H1 (cell line): ENCODE data around the gene PARS2. TPM values are rescaled to one million over a fixed set of nuclear protein-coding genes. Genes with fewer than 3 reads are reported as not detected.

Source experiments
- CTCF ChIA-PET: fragments of 300-600 bp; sonication (Branson Sonifier 250); formaldehyde crosslinking; loops from one replicate; lab custom pipeline; 2021; ENCODE audit not compliant: partially characterized antibody; lab: Charles Lee
- POLR2A ChIA-PET: fragments of 300-600 bp; sonication (Branson Sonifier 250); formaldehyde crosslinking; loops from one replicate; lab custom pipeline; 2021; ENCODE audit warnings: inconsistent platforms; ENCODE audit not compliant: partially characterized antibody; lab: Charles Lee
- DNase-seq, 2 experiments: peaks; one replicate each; pipeline versions ENCODE4 v3.0.0 to v3.0.0-alpha.2; 2010 to 2022; ENCODE audit warnings: low spot score in 2 of 2, low read depth in 1 of 2, mixed read lengths in 1 of 2
- FAIRE-seq: peaks from 2 replicates; lab custom pipeline; 2011; peaks lifted over from hg19 to GRCh38; lab: Jason Lieb, UNC
- H2AFZ ChIP-seq: 2 replicates; pipeline ENCODE4 v1.8.1; 2012; ENCODE audit warnings: low read length, inconsistent platforms
- H2AK5ac ChIP-seq: 2 replicates; pipeline ENCODE4 v1.6.1; 2013; ENCODE audit warnings: low read depth, low read length
- H2BK120ac ChIP-seq: replicated peaks from 2 replicates; pipeline ENCODE3; 2013; ENCODE audit warnings: low read depth, low read length, inconsistent platforms
- H2BK12ac ChIP-seq: 2 replicates; pipeline ENCODE4 v1.6.1; 2013; ENCODE audit warnings: low read depth, low read length
- H2BK15ac ChIP-seq: 2 replicates; pipeline ENCODE4 v1.6.1; 2013; ENCODE audit warnings: low read length
- H2BK20ac ChIP-seq: 2 replicates; pipeline ENCODE4 v1.6.1; 2013; ENCODE audit warnings: low read length
- H2BK5ac ChIP-seq: 2 replicates; pipeline ENCODE4 v1.6.1; 2013; ENCODE audit warnings: low read depth, low read length
- H3K14ac ChIP-seq: 2 replicates; pipeline ENCODE4 v1.6.1; 2013; ENCODE audit warnings: inconsistent platforms; ENCODE audit not compliant: insufficient read length
- H3K18ac ChIP-seq: 2 replicates; pipeline ENCODE4 v1.6.1; 2013; ENCODE audit warnings: low read length; ENCODE audit errors: extremely low read depth
- H3K23ac ChIP-seq: 2 replicates; pipeline ENCODE4 v1.6.1; 2013; ENCODE audit warnings: inconsistent platforms; ENCODE audit not compliant: insufficient read length
- H3K23me2 ChIP-seq: 2 replicates; pipeline ENCODE4 v1.6.1; 2013; ENCODE audit warnings: low read depth, low read length
- H3K27ac ChIP-seq: 2 replicates; pipeline ENCODE4 v1.6.1; 2011; ENCODE audit warnings: low read depth, low read length, inconsistent platforms
- H3K27me3 ChIP-seq, 4 experiments: replicated peaks in 1 of 4; 1 replicate in 1 of 4; 2 replicates in 3 of 4; pipeline versions ENCODE4 v1.6.1 to v1.8.1; 2011 to 2013; ENCODE audit warnings: low read length in 3 of 4, mild to moderate bottlenecking in 3 of 4, inconsistent platforms in 2 of 4, mixed read lengths in 2 of 4, moderate library complexity in 1 of 4; ENCODE audit not compliant: control insufficient read depth in 3 of 4, insufficient read depth in 3 of 4; ENCODE audit errors: extremely low read depth in 1 of 4
- H3K36me3 ChIP-seq, 4 experiments: 2 replicates each; pipeline versions ENCODE4 v1.6.1 to v1.8.1; 2011 to 2013; ENCODE audit warnings: mild to moderate bottlenecking in 4 of 4, low read length in 3 of 4, moderate library complexity in 2 of 4, control low read depth in 1 of 4, inconsistent platforms in 1 of 4; ENCODE audit not compliant: insufficient read depth in 4 of 4, control insufficient read depth in 2 of 4
- H3K4ac ChIP-seq: replicated peaks from 2 replicates; pipeline ENCODE3; 2013; ENCODE audit warnings: low read length, low read depth, mixed read lengths, inconsistent platforms; ENCODE audit not compliant: insufficient read length
- H3K4me1 ChIP-seq, 4 experiments: replicated peaks in 1 of 4; 1 replicate in 1 of 4; 2 replicates in 3 of 4; pipeline versions ENCODE4 v1.6.1 to v1.8.1; 2011 to 2013; ENCODE audit warnings: low read length in 3 of 4, inconsistent platforms in 2 of 4, mixed read lengths in 1 of 4; ENCODE audit not compliant: insufficient read depth in 4 of 4, control insufficient read depth in 3 of 4
- H3K4me2 ChIP-seq, 2 experiments: 2 replicates each; pipeline versions ENCODE4 v1.6.1 to v1.8.1; 2011 to 2013; ENCODE audit warnings: low read depth in 2 of 2, low read length in 2 of 2, control low read depth in 1 of 2, inconsistent platforms in 1 of 2, mild to moderate bottlenecking in 1 of 2; ENCODE audit not compliant: insufficient read depth in 1 of 2
- H3K4me3 ChIP-seq, 4 experiments: fragments of 200-600, 300-600 bp in 1 of 4; sonication (generic), shearing (Covaris generic), sonication (Bioruptor Twin) in 1 of 4; 2 replicates each; pipeline versions ENCODE4 v1.5.1 to v1.8.1; 2011 to 2016; ENCODE audit warnings: low read length in 4 of 4, low read depth in 3 of 4, control low read depth in 2 of 4, inconsistent platforms in 2 of 4, mild to moderate bottlenecking in 2 of 4, mixed read lengths in 1 of 4, moderate library complexity in 1 of 4; ENCODE audit not compliant: insufficient read depth in 2 of 4; ENCODE audit errors: extremely low read depth in 1 of 4
- H3K56ac ChIP-seq: replicated peaks from 2 replicates; pipeline ENCODE3; 2013; ENCODE audit warnings: low read depth, mild to moderate bottlenecking, mixed read lengths, low read length, inconsistent platforms; ENCODE audit not compliant: insufficient read length
- H3K79me1 ChIP-seq: 2 replicates; pipeline ENCODE4 v1.6.1; 2013; ENCODE audit warnings: low read depth, low read length, control low read depth
- H3K79me2 ChIP-seq, 2 experiments: 2 replicates each; pipeline versions ENCODE4 v1.6.1 to v1.8.1; 2012 to 2013; ENCODE audit warnings: low read length in 2 of 2, mild to moderate bottlenecking in 2 of 2, inconsistent platforms in 1 of 2; ENCODE audit not compliant: insufficient read depth in 2 of 2, control insufficient read depth in 1 of 2
- H3K9ac ChIP-seq, 4 experiments: replicated peaks in 1 of 4; 1 replicate in 1 of 4; 2 replicates in 3 of 4; pipeline versions ENCODE4 v1.6.1 to v1.8.1; 2011 to 2013; ENCODE audit warnings: low read depth in 3 of 4, low read length in 3 of 4, control low read depth in 2 of 4, mild to moderate bottlenecking in 2 of 4, moderate library complexity in 2 of 4, inconsistent platforms in 1 of 4; ENCODE audit errors: extremely low read depth in 1 of 4
- H3K9me3 ChIP-seq, 2 experiments: 2 replicates each; pipeline versions ENCODE4 v1.6.1 to v1.8.1; 2012 to 2013; ENCODE audit warnings: mild to moderate bottlenecking in 2 of 2, moderate library complexity in 2 of 2, control low read depth in 1 of 2, inconsistent platforms in 1 of 2, low read depth in 1 of 2, low read length in 1 of 2, mixed read lengths in 1 of 2; ENCODE audit not compliant: insufficient read depth in 2 of 2
- H4K20me1 ChIP-seq, 2 experiments: replicated peaks in 1 of 2; 2 replicates each; pipeline versions ENCODE3 to v1.8.1; 2011 to 2013; ENCODE audit warnings: inconsistent platforms in 2 of 2, low read length in 2 of 2, mild to moderate bottlenecking in 1 of 2; ENCODE audit not compliant: insufficient read depth in 2 of 2, control insufficient read depth in 1 of 2
- H4K5ac ChIP-seq: 2 replicates; pipeline ENCODE4 v1.6.1; 2013; ENCODE audit warnings: low read length, low read depth, mixed read lengths, inconsistent platforms; ENCODE audit not compliant: insufficient read length
- H4K8ac ChIP-seq: 2 replicates; pipeline ENCODE4 v1.8.0; 2013; ENCODE audit warnings: mild to moderate bottlenecking, moderate library complexity, low read length, inconsistent platforms; ENCODE audit not compliant: insufficient read depth; ENCODE audit errors: extremely low read depth
- H4K91ac ChIP-seq: replicated peaks from 2 replicates; pipeline ENCODE3; 2013; ENCODE audit warnings: low read length, mixed read lengths, inconsistent platforms; ENCODE audit not compliant: insufficient read length
- ASH2L ChIP-seq: fragments of 200-600, 300-600 bp; sonication (generic); IDR thresholded peaks from one replicate; pipeline ENCODE4 v1.7.1; 2017; ENCODE audit warnings: low read length
- CBX5 ChIP-seq: fragments of 300-800, 300-1000 bp; sonication (generic); IDR thresholded peaks from 2 replicates; pipeline ENCODE4 v1.7.1; 2016; ENCODE audit warnings: antibody characterized with exemption, low read length, low read depth
- CBX8 ChIP-seq: fragments of 300-800, 300-1000 bp; sonication (generic); IDR thresholded peaks from 2 replicates; pipeline ENCODE4 v1.7.1; 2016; ENCODE audit warnings: low read depth, low read length, borderline replicate concordance
- HDAC2 ChIP-seq, 2 experiments: fragments of 300-600 bp in 1 of 2; sonication (generic) in 1 of 2; IDR thresholded peaks; 2 replicates each; pipeline ENCODE4 v1.6.1; 2011 to 2012; ENCODE audit warnings: low read depth in 2 of 2, low read length in 2 of 2, mild to moderate bottlenecking in 2 of 2, moderate library complexity in 2 of 2, borderline replicate concordance in 1 of 2, inconsistent platforms in 1 of 2
- HDAC6 ChIP-seq: IDR thresholded peaks from one replicate; pipeline ENCODE4 v1.7.1; 2012; ENCODE audit warnings: low read depth, mild to moderate bottlenecking, inconsistent platforms, low read length, moderate library complexity
- RBBP5 ChIP-seq: IDR thresholded peaks from 2 replicates; pipeline ENCODE4 v1.7.1; 2012; ENCODE audit warnings: low read depth, mild to moderate bottlenecking, inconsistent platforms, low read length, moderate library complexity, borderline replicate concordance
- SP2 ChIP-seq: IDR thresholded peaks from 2 replicates; pipeline ENCODE4 v1.6.1; 2012; ENCODE audit warnings: mild to moderate bottlenecking, low read length, inconsistent platforms
- SUZ12 ChIP-seq: fragments of 200-600 bp; sonication (generic); IDR thresholded peaks from 2 replicates; pipeline ENCODE4 v1.6.1; 2012; ENCODE audit warnings: mild to moderate bottlenecking, inconsistent platforms, low read length, moderate library complexity, mixed read lengths
- WGBS, 2 experiments: shearing (Covaris generic) in 1 of 2; methylation state at CpG; one replicate each; pipeline versions ENCODE4 v1.1.6 to v1.1.7; 2013 to 2015; ENCODE audit warnings: low lambda C conversion rate in 2 of 2, mixed read lengths in 2 of 2, inconsistent platforms in 1 of 2, low coverage in 1 of 2, missing lambda C conversion rate in 1 of 2; ENCODE audit not compliant: insufficient replicate concordance in 2 of 2, insufficient coverage in 1 of 2, insufficient read length in 1 of 2; ENCODE audit errors: extremely low coverage in 1 of 2, missing lambda C conversion rate in 1 of 2; 5-methylcytosine and 5-hydroxymethylcytosine counted together
- polyA plus RNA-seq, 7 experiments: library from polyadenylated mRNA; depleted of rRNA in 3 of 7; stranded (reverse) in 5 of 7; unstranded in 2 of 7; fragments of >200 nt in 5 of 7; fragments of 200-250 nt in 2 of 7; gene quantifications; 1 replicate in 5 of 7; 2 replicates in 1 of 7; 4 replicates in 1 of 7; pipeline versions ENCODE4 v1.2.1 to v1.2.3, GENCODE V29; 2011 to 2013; ENCODE audit warnings: missing spikeins in 2 of 7, mixed read lengths in 2 of 7
- total RNA-seq: library from RNA; stranded (reverse); fragmentation: NEBNext Ultra II Directional; extraction: Animal tissue kit (Norgen Biotek cat#: 25700); gene quantifications from 2 replicates; pipeline ENCODE4 v1.2.1, GENCODE V29; 2021
- TF ChIP-seq, protein P1 (sequence below): IDR thresholded peaks from 2 replicates; pipeline ENCODE4 v1.6.1; 2012; ENCODE audit warnings: inconsistent platforms

Gene PARS2
- total and polyA plus RNA-seq, 2 of the 8 experiments (the other 6 are each of a cell fraction or from before 2014, with no cell fraction given): 8.9 to 10.0 TPM

DNA sequence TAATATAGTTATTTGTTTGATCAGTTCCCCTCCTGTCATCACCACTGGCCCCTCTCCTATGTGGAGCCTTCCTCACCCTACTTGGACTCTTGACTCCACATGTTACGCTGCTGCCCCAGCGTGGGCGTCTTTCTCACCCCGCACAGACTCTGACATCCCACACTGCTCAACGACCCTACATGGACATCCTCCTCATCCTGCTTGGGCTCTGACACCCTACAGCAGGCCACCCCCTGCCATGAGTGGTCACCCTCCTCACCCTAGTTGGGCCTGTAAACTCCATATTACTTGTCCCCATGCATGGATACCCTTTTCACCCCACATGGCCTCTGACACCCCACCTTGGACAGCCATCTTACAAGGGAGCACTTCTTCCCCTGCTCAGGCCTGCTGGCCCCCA is 27.6 kb downstream of the PARS2 start:
- H3K23me2 ChIP-seq: no peaks in the 10 kb centered on the region
- H3K18ac ChIP-seq: no peak overlapping the region
- WGBS, 2 experiments: 98% methylated on average over 5 of the region's 5 CpGs; no CpG with 5 or more reads in 1 of the 2 experiments
- no peak overlapping the region for H3K23ac ChIP-seq
- H3K36me3 ChIP-seq: peaks cover 6 to 50% (median 26%) of the 10 kb centered on the region in 4 experiments; a peak in 7 of 8 replicates
- no peak for DNase-seq
- no peak overlapping the region for H2BK120ac ChIP-seq
- no peak overlapping the region for H3K9ac ChIP-seq
- H2AFZ ChIP-seq: no peak overlapping the region
- H3K27me3 ChIP-seq: no peaks in the 10 kb centered on the region
- H4K91ac ChIP-seq: no peak overlapping the region
- TF ChIP-seq CBX8: no peak
- TF ChIP-seq SUZ12: no peak
- no peak for TF ChIP-seq RBBP5
- no peak for TF ChIP-seq HDAC2 (IDR thresholded peaks at IDR 0.05; ENCODE audit: borderline replicate concordance in 1 of 2, low read depth in 2 of 2, low read length in 2 of 2)
- TF ChIP-seq ASH2L: no peak
- TF ChIP-seq, protein P1, sequence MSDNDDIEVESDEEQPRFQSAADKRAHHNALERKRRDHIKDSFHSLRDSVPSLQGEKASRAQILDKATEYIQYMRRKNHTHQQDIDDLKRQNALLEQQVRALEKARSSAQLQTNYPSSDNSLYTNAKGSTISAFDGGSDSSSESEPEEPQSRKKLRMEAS: no peak
- TF ChIP-seq CBX5: no peak
- TF ChIP-seq HDAC6: no peak
- TF ChIP-seq SP2: no peak
- no peak overlapping the region for H2BK12ac ChIP-seq
- no peak for FAIRE-seq
- no peak overlapping the region for H3K14ac ChIP-seq
- peaks cover 0 to 4% of the 10 kb centered on the region in 2 experiments for H4K20me1 ChIP-seq
- no peak overlapping the region for H3K27ac ChIP-seq
- H2BK5ac ChIP-seq: no peak overlapping the region
- no peak overlapping the region for H4K5ac ChIP-seq
- no peak overlapping the region for H3K4me2 ChIP-seq
- H3K9me3 ChIP-seq: no peaks in the 10 kb centered on the region
- H3K4me1 ChIP-seq: no peaks in the 10 kb centered on the region
- H3K79me1 ChIP-seq: no peaks in the 10 kb centered on the region
- H4K8ac ChIP-seq: no peak overlapping the region
- H3K4me3 ChIP-seq: no peak overlapping the region
- H3K79me2 ChIP-seq: no peaks in the 10 kb centered on the region
- H2BK15ac ChIP-seq: no peak overlapping the region
- no peak overlapping the region for H2BK20ac ChIP-seq
- no peak overlapping the region for H3K56ac ChIP-seq
- ChIA-PET POLR2A (no interaction called here), CTCF (interaction anchor here (0.7 to 0.8 kb wide), 3 partner anchors 12 to 106 kb away, joined by 3 to 4 read pairs (median 4); no protein-coding TSS in a partner anchor)
- H3K4ac ChIP-seq: no peak overlapping the region
- H2AK5ac ChIP-seq: no peak overlapping the region
